Stomach (tissue), 9 donors: ENCODE results near the gene LRCH1. TPM values are rescaled to one million over a fixed set of nuclear protein-coding genes. Genes with fewer than 3 reads are reported as not detected.

Experiments
- DNase-seq, 2 donors: peaks; one replicate each; pipeline versions ENCODE4 v3.0.0 to v3.0.0-alpha.2; 2013 to 2019
- H3K27ac ChIP-seq, 5 donors: fragments of 200-600 bp in 4 of 5; sonication (generic) in 4 of 5; one replicate each; pipeline ENCODE4 v1.5.1; 2013 to 2019; ENCODE audit warnings: mild to moderate bottlenecking in 1 of 5, moderate library complexity in 1 of 5
- H3K27me3 ChIP-seq, 3 donors: fragments of 200-600 bp; sonication (generic); one replicate each; pipeline ENCODE4 v1.5.1; 2017 to 2019; ENCODE audit warnings: mixed run types in 1 of 3
- H3K36me3 ChIP-seq, 4 donors: fragments of 200-600 bp; sonication (generic); 1 replicate in 3 of 4; 2 replicates in 1 of 4; pipeline ENCODE4 v1.5.1; 2016 to 2019
- H3K4me1 ChIP-seq, 4 donors: fragments of 200-600 bp; sonication (generic); one replicate each; pipeline ENCODE4 v1.5.1; 2016 to 2019
- H3K4me3 ChIP-seq, 4 donors: fragments of 200-600 bp; sonication (generic) in 3 of 4; one replicate each; pipeline ENCODE4 v1.5.1; 2016 to 2019; ENCODE audit warnings: mild to moderate bottlenecking in 1 of 4
- H3K9me3 ChIP-seq, 4 donors: fragments of 200-600 bp; sonication (generic); one replicate each; pipeline ENCODE4 v1.5.1; 2016 to 2019
- EP300 ChIP-seq: sonication (generic); formaldehyde crosslinking; IDR thresholded peaks from one replicate; pipeline ENCODE4 v1.6.1; 2017; ENCODE audit warnings: antibody characterized with exemption
- POLR2A ChIP-seq, 4 donors: fragments of 450-650 bp; IDR thresholded peaks; one replicate each; pipeline ENCODE4 v1.6.1; 2016; ENCODE audit warnings: antibody characterized with exemption in 4 of 4, control low read depth in 2 of 4, mild to moderate bottlenecking in 1 of 4, moderate library complexity in 1 of 4
- POLR2AphosphoS5 ChIP-seq, 3 donors: sonication (generic); formaldehyde crosslinking; IDR thresholded peaks; one replicate each; pipeline ENCODE4 v1.6.1; 2016; ENCODE audit warnings: antibody characterized with exemption in 3 of 3
- WGBS, 5 donors: extraction: QIAGEN DNeasy Blood & Tissue Kit in 3 of 5; methylation state at CpG; one replicate each; pipeline versions ENCODE4 v1.1.5 to v1.1.7; 2013 to 2018; 5-methylcytosine and 5-hydroxymethylcytosine counted together
- intact Hi-C: fragments of 100-400 bp; cut with DNase I; formaldehyde crosslinking; loops from one replicate; pipeline ENCODE4 v1.15.1; 2023; ENCODE audit warnings: low total_unique reads
- polyA plus RNA-seq, 3 donors: library from polyadenylated mRNA; stranded (reverse); fragments of 200-250 nt; gene quantifications; one replicate each; pipeline ENCODE4 v1.2.3, GENCODE V29; 2013
- total RNA-seq, 5 donors: library from RNA; depleted of rRNA; stranded (reverse); fragments of >200 nt; gene quantifications; one replicate each; pipeline versions ENCODE4 v1.1.0 to v1.2.3, GENCODE V29; 2014 to 2016
- TF ChIP-seq, protein P1 (sequence below), 7 experiments: fragments of 450-650 bp in 4 of 7; fragments of 200-600 bp in 3 of 7; sonication (generic) in 3 of 7; IDR thresholded peaks; one replicate each; pipeline ENCODE4 v1.5.1; 2016 to 2019; ENCODE audit warnings: antibody characterized with exemption in 7 of 7, control low read depth in 2 of 7, mild to moderate bottlenecking in 1 of 7
- donor health status: healthy with polysubstance abuse.
- donor health status: Bipolar disorder and iron deficiency.
- donor health status: healthy.

Gene LRCH1
- total and polyA plus RNA-seq, 8 donors: 5.4 to 70.6 (median 19.4) TPM

DNA sequence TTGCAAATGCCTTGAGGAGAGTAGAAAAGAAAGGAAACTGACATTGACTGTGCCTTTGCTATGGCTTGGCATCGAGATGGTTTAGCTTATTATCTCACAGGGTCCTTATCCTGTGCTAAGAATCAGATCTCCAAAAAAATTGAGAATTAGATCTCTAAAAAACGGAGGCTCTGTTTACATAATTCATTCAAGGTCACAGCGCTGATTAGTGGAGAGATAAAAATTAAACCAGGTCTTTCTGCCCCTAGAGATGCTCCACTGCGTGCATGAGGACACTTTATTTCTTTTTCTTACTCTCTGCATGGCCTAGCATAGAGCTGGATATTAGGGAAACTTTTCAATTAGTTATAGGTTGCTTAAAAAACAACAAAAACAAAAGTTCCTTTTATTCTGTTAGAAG, 17.3 kb downstream of the LRCH1 start:
- H3K9me3 ChIP-seq: no peaks in the 10 kb centered on the region
- no peak for TF ChIP-seq POLR2A (IDR thresholded peaks at IDR 0.05)
- TF ChIP-seq, protein P1, sequence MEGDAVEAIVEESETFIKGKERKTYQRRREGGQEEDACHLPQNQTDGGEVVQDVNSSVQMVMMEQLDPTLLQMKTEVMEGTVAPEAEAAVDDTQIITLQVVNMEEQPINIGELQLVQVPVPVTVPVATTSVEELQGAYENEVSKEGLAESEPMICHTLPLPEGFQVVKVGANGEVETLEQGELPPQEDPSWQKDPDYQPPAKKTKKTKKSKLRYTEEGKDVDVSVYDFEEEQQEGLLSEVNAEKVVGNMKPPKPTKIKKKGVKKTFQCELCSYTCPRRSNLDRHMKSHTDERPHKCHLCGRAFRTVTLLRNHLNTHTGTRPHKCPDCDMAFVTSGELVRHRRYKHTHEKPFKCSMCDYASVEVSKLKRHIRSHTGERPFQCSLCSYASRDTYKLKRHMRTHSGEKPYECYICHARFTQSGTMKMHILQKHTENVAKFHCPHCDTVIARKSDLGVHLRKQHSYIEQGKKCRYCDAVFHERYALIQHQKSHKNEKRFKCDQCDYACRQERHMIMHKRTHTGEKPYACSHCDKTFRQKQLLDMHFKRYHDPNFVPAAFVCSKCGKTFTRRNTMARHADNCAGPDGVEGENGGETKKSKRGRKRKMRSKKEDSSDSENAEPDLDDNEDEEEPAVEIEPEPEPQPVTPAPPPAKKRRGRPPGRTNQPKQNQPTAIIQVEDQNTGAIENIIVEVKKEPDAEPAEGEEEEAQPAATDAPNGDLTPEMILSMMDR (IDR thresholded peaks at IDR 0.05): no peak
- no peak for TF ChIP-seq EP300
- no peak for TF ChIP-seq POLR2AphosphoS5 (IDR thresholded peaks at IDR 0.05)
- no peaks in the 10 kb centered on the region for H3K27me3 ChIP-seq
- no peak for DNase-seq
- H3K4me3 ChIP-seq: no peak overlapping the region
- no peaks in the 10 kb centered on the region for H3K36me3 ChIP-seq
- WGBS, 5 donors: 72 to 78% (median 77%) methylated on average over 4 of the region's 4 CpGs
- H3K27ac ChIP-seq: no peak overlapping the region
- peaks cover 24 to 90% (median 50%) of the 10 kb centered on the region in 4 donors for H3K4me1 ChIP-seq
- intact Hi-C loops: no loop called here

DNA sequence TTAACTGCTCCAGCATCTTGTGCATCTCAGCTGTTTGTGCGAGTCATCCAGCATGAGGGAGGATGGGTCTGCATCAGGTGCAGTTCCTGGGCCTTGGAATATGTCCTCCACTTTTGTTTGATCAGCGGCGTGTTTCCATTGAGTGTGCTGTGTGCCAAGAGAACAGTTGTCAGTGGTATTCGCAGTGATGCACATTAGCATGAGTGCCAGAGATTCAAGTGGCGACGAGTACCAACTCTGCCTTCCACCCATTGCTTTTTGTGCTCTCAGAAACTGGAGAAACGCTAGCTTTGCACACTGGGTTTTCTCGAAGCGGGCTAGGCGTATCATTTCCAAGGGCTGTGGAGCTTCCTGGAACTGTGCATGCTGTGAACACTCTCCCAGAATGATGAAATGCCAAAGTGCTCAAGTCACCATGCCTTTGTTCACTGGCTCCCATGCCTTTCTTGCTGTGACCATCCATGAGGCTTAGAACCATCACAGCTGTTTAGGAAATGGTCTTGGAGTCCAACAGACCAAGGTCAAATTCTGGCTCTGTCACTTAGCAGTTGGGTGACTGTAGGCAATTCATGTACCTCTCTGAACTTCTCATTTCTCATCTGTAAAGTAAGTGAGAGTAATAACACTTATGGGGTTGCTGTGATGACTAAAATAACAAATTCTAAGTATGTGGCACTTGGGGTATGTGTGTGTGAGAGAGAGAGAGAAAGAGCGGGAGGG, 18.4 kb downstream of the LRCH1 start:
- Histone ChIP-seq H3K36me3 (no peaks in the 10 kb centered on the region), H3K9me3 (no peaks in the 10 kb centered on the region), H3K27ac (peak overlapping the region in 4 of 5 donors; percentile 7 to 59 (median 30)), H3K4me1 (peaks cover 31 to 90% (median 54%) of the 10 kb centered on the region in 4 donors), H3K4me3 (no peak overlapping the region), H3K27me3 (no peaks in the 10 kb centered on the region)
- WGBS, 5 donors: 81 to 91% (median 84%) methylated on average over 11 of the region's 11 CpGs
- intact Hi-C loops: no loop called here
- peak in 1 of 2 donors; percentile 28 for DNase-seq
- TF ChIP-seq EP300 (no peak), POLR2AphosphoS5 (IDR thresholded peaks at IDR 0.05) (peak in 1 of 3 donors; percentile 48), POLR2A (IDR thresholded peaks at IDR 0.05) (no peak)
- TF ChIP-seq, protein P1 (IDR thresholded peaks at IDR 0.05): no peak

DNA sequence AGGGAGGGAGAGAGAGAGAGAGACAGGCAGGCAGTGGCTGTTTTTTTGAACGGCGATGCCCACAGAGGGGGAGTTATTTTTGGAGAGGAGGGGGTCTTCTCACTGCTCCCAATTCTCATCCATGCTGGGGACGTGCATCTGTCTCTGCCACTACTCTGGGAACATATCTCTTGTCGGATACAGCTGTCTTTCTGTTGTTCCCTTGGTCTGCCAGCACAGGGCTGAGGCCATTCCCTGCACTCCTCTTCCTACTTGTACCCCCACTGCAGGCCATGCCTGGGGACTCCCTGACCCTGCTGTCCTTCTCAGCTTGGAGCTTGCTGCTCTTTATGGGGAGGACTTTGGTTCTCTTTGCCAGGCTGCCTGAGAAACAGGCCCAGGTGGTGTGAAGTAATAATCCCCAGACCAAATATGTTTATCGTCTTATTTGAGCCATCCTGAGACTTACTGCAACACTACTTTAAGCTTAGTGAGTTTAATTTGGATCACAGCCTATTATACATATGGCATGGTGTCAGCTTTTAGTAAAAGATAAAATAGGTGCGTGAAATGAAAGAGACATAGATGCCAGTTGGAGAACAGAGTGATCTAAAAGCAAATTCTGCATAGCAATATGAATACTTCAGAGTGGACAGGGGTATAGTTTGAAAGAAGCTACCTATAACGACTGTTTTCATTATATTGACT, 19.1 kb downstream of the LRCH1 start:
- Histone ChIP-seq H3K27me3 (no peaks in the 10 kb centered on the region), H3K9me3 (no peaks in the 10 kb centered on the region), H3K4me3 (no peak overlapping the region), H3K4me1 (peaks cover 36 to 90% (median 58%) of the 10 kb centered on the region in 4 donors), H3K27ac (peak overlapping the region in 3 of 5 donors; percentile 7 to 59 (median 50)), H3K36me3 (no peaks in the 10 kb centered on the region)
- intact Hi-C loops: no loop called here
- no peak for TF ChIP-seq EP300
- TF ChIP-seq POLR2AphosphoS5 (IDR thresholded peaks at IDR 0.05): no peak
- no peak for TF ChIP-seq POLR2A (IDR thresholded peaks at IDR 0.05)
- TF ChIP-seq, protein P1 (IDR thresholded peaks at IDR 0.05): no peak
- no peak for DNase-seq
- 45 to 61% (median 54%) methylated on average over 7 of the region's 7 CpGs for WGBS, 5 donors

DNA sequence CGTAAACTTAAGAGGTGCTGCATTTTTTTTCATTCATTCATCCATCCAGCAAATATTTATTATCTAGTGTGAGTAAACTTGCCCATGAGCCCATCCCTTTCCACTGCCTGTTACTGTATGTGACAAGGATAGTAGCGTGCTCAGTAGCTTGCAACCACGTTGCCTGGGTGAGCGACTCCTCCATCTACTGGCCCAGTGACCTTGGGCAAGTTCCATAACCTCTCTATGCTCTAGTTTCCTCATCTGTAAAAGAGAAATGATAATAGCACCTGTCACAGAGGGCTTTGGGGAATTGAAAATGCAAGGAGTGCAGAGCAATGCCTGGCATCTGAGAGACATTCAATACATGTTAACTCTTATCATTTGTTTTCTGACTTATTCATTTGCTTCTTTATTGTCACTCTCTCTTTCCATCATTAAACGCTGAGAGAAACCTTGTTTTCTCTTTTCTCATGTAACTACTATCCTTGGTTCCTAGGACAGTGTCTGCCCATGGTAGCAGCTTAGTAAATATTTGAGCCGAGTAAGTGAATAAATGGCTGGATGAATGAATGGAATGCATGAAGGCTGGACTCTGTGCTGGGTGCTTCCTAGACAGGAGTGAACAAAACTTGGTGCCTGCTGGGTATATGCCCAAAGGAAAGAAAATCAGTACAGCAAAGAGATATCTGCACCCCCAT, 19.9 kb downstream of the LRCH1 start:
- H3K9me3 ChIP-seq: no peaks in the 10 kb centered on the region
- 81 to 89% (median 87%) methylated on average over 6 of the region's 6 CpGs for WGBS, 5 donors
- no peak for DNase-seq
- no peaks in the 10 kb centered on the region for H3K27me3 ChIP-seq
- peaks cover 43 to 90% (median 59%) of the 10 kb centered on the region in 4 donors for H3K4me1 ChIP-seq
- intact Hi-C loops: no loop called here
- H3K36me3 ChIP-seq: no peaks in the 10 kb centered on the region
- H3K27ac ChIP-seq: no peak overlapping the region
- H3K4me3 ChIP-seq: no peak overlapping the region
- TF ChIP-seq, protein P1 (IDR thresholded peaks at IDR 0.05): no peak
- TF ChIP-seq POLR2AphosphoS5 (IDR thresholded peaks at IDR 0.05) (no peak), EP300 (no peak), POLR2A (IDR thresholded peaks at IDR 0.05) (no peak)
